HL-60 (cell line): ENCODE results near the gene CCDC142.

ENCODE experiments used
- DNase-seq, 2 experiments: peaks; one replicate each; pipeline ENCODE4 v3.0.0-alpha.2; 2010 to 2020; ENCODE audit warnings: low read depth in 1 of 2, low spot score in 1 of 2
- H3K27ac ChIP-seq: fragments of 250-450 bp; sonication (Bioruptor Pico); replicated peaks from 2 replicates; pipeline ENCODE4 v1.5.1; 2020; ENCODE audit warnings: mild to moderate bottlenecking, moderate library complexity
- H3K27me3 ChIP-seq: fragments of 250-450 bp; sonication (Bioruptor Pico); 2 replicates; pipeline ENCODE4 v1.5.1; 2021; ENCODE audit warnings: mild to moderate bottlenecking, moderate library complexity; ENCODE audit not compliant: insufficient read depth, poor library complexity, severe bottlenecking
- H3K4me3 ChIP-seq: replicated peaks from 2 replicates; pipeline ENCODE4 v1.5.1; 2011; ENCODE audit warnings: mild to moderate bottlenecking, control low read depth, low read length; ENCODE audit not compliant: insufficient read depth
- CTCF ChIP-seq: IDR thresholded peaks from one replicate; pipeline ENCODE4 v1.5.1; 2011; ENCODE audit warnings: low read length, control low read depth, inconsistent platforms; ENCODE audit not compliant: insufficient read depth
- GABPA ChIP-seq: IDR thresholded peaks from 2 replicates; pipeline ENCODE4 v1.6.1; 2012; ENCODE audit warnings: low read depth
- POLR2AphosphoS5 ChIP-seq: IDR thresholded peaks from 2 replicates; pipeline ENCODE4 v1.6.1; 2012; ENCODE audit warnings: low read depth
- REST ChIP-seq: IDR thresholded peaks from 2 replicates; pipeline ENCODE4 v1.6.1; 2012; ENCODE audit warnings: low read depth; ENCODE audit not compliant: insufficient replicate concordance
- SPI1 ChIP-seq: IDR thresholded peaks from 2 replicates; pipeline ENCODE4 v1.6.1; 2012; ENCODE audit warnings: low read depth, mild to moderate bottlenecking, borderline replicate concordance

The CCDC142 gene

DNA sequence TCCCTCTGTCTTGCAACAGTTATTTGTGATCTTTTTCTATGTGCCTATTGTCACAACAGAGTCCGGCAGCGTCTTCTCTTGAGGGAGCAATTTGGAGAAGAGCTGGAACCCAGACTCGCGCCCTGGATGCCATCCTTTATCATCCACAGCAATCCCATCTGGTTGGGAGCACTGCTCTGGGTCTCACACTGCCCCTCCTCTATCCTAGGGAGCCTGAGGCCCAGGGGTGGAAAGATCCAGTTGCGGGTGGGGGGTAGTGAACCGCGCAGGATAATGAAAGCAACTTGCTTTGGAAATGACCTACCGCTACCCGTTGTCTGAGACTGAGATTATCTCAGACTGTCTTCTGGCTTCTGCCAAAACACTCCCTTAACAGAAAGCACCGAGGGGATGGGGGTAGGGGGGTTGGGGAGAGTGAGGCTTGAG is 23.8 kb downstream of the CCDC142 start:
- H3K27me3 ChIP-seq = no peaks in the 10 kb centered on the region
- H3K27ac ChIP-seq = peak overlapping the region; percentile 58
- peak overlapping the region; percentile 72 for H3K4me3 ChIP-seq
- DNase-seq = no peak
- no peak for TF ChIP-seq GABPA
- no peak for TF ChIP-seq CTCF
- no peak for TF ChIP-seq POLR2AphosphoS5
- TF ChIP-seq SPI1 = no peak
- no peak for TF ChIP-seq REST

- TF ChIP-seq CTCF (no peak), GABPA (no peak), POLR2AphosphoS5 (peak; percentile 86), SPI1 (no peak), REST (no peak)
- DNase-seq = peak; percentile 99 to 100
- no peaks in the 10 kb centered on the region for H3K27me3 ChIP-seq
- peak within 1 kb of the TSS; percentile 84 for H3K27ac ChIP-seq
- peak within 1 kb of the TSS; percentile 72 for H3K4me3 ChIP-seq
These were observed 24.5 kb downstream of the CCDC142 start, which contains the start of gene WBP1 for GRCh38 chr2:74458132-74458937. WBP1 (plus strand) TSS chr2:74458438; CDS start chr2:74458603, 165 bp downstream.

GRCh38 chr2:74457549-74458131 is 25.2 kb downstream of the CCDC142 start:
- no peaks in the 10 kb centered on the region for H3K27me3 ChIP-seq
- no peak for TF ChIP-seq POLR2AphosphoS5
- TF ChIP-seq REST = no peak
- no peak for TF ChIP-seq SPI1
- TF ChIP-seq GABPA = peak; percentile 64
- no peak for TF ChIP-seq CTCF
- peak in 1 of 2 experiments; percentile 62 for DNase-seq

More at GRCh38 chr2:74457549-74458131, 25.2 kb downstream of the CCDC142 start:
- Histone ChIP-seq H3K27ac (peak overlapping the region; percentile 84), H3K4me3 (peak overlapping the region; percentile 68)
